ENCODE data around the gene CYP2U1.

DNA sequence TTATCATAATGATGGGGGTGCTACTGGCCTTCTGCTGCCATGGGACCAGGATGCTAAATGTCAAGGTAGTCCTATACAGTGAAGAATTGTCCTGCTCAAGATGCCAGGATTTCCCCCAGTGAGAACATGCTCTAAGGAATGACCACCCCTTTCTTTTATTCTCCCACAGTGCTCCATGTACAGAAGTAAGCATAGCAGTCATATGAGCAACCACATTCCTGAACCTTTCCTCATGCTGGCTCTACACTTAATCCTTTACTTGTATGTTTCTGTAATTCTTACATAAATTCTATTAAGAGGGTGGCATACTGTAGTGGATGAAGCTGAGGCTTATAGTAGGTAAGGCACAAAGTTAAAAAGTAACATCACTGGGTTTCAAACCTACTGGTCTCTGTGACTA is 20.2 kb downstream of the CYP2U1 start:
- TF ChIP-seq, protein P1, sequence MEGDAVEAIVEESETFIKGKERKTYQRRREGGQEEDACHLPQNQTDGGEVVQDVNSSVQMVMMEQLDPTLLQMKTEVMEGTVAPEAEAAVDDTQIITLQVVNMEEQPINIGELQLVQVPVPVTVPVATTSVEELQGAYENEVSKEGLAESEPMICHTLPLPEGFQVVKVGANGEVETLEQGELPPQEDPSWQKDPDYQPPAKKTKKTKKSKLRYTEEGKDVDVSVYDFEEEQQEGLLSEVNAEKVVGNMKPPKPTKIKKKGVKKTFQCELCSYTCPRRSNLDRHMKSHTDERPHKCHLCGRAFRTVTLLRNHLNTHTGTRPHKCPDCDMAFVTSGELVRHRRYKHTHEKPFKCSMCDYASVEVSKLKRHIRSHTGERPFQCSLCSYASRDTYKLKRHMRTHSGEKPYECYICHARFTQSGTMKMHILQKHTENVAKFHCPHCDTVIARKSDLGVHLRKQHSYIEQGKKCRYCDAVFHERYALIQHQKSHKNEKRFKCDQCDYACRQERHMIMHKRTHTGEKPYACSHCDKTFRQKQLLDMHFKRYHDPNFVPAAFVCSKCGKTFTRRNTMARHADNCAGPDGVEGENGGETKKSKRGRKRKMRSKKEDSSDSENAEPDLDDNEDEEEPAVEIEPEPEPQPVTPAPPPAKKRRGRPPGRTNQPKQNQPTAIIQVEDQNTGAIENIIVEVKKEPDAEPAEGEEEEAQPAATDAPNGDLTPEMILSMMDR (conservative IDR thresholded peaks at IDR 0.05): no peak
- TF ChIP-seq EZH2 (IDR thresholded peaks at IDR 0.05; ENCODE audit: low read depth): no peak

All from PC-9 (cell line).